GM10266 (cell line): ENCODE results near the gene DKC1.

Experiments used
- DNase-seq: peaks from one replicate; pipeline ENCODE4 v3.0.0; 2012; ENCODE audit errors: extremely low spot score
- TF ChIP-seq, protein P1 (sequence below): IDR thresholded peaks from 2 replicates; pipeline ENCODE4 v1.5.1; 2012; ENCODE audit warnings: mild to moderate bottlenecking, low read depth; ENCODE audit not compliant: control insufficient read depth, insufficient read depth; ENCODE audit errors: missing control alignments

Gene DKC1

DNA sequence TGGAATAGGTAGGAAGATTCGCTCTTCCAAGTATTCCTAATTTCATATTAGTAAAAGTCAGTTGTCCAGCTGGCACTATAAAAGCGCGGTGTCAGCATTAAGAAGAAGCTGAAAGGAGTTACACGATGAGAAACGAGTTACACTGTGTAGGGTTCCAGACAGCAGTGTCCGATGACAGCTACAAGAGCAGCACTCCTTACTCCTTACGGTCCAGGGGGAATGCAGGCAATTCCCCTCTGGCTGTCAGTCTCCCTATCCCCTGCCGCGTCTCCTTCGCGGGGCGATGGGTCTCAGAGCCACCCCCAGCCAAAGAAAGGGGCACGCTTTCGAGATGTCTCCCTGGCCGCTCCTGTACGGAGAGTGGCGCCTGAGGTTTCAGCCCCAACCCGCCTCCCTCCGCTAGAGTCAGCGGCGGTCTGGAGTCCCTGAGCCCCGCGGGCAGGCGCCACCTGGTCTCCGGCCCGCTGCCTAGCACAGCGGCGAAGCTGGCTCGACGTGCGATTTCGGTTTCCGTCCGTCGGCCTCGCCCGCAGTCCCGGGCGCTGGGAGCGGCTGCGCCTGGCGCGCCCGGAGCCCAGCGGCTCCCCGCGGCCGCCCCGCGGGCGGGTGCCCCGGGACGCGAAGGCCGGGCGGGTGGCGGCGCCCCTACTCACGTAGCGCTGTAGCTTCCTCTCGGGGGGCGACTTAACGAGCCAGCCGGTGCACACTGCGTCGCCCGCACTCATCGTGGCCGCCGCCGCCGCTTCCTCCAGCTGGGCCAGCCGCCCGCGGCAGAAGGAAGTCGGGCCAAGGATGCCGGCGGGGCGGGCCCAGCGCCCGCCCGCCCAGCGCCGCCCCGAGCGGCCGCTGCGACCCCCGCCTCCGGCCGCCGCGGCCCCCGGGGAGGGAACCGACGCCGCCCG, 12.1 kb upstream of the DKC1 start, which contains the start of gene GAB3:
TSS of gene GAB3 (minus strand) at position 777 of the 902 bp plus-strand sequence. CDS start at position 725, 52 bp downstream.
- TF ChIP-seq, protein P1, sequence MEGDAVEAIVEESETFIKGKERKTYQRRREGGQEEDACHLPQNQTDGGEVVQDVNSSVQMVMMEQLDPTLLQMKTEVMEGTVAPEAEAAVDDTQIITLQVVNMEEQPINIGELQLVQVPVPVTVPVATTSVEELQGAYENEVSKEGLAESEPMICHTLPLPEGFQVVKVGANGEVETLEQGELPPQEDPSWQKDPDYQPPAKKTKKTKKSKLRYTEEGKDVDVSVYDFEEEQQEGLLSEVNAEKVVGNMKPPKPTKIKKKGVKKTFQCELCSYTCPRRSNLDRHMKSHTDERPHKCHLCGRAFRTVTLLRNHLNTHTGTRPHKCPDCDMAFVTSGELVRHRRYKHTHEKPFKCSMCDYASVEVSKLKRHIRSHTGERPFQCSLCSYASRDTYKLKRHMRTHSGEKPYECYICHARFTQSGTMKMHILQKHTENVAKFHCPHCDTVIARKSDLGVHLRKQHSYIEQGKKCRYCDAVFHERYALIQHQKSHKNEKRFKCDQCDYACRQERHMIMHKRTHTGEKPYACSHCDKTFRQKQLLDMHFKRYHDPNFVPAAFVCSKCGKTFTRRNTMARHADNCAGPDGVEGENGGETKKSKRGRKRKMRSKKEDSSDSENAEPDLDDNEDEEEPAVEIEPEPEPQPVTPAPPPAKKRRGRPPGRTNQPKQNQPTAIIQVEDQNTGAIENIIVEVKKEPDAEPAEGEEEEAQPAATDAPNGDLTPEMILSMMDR, result no peak
- peak; percentile 37 for DNase-seq

DNA sequence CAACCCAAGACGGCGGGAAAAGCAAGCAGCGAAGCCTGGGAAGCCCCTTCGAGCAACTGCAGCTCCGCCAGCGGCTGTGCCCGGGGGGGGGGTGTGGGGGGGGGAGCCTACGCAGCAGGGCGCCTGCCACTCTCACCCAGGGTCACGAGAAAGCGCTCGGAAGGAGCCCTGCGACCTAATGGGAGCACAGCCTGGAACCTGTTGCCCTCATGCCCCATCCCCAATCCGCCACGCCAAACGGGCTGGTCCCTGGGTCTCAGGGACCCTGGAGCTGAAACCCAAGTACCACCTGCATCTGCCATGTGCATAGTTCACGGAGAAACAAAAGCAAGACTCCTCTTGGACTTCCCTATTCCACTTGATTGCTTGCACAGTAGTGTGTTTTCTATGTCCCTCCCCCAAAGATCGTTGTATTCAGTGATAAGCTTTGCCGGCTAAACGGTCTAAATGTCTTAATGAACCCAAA, 11.4 kb upstream of the DKC1 start:
- TF ChIP-seq, protein P1, result no peak
- DNase-seq, result no peak

DNA sequence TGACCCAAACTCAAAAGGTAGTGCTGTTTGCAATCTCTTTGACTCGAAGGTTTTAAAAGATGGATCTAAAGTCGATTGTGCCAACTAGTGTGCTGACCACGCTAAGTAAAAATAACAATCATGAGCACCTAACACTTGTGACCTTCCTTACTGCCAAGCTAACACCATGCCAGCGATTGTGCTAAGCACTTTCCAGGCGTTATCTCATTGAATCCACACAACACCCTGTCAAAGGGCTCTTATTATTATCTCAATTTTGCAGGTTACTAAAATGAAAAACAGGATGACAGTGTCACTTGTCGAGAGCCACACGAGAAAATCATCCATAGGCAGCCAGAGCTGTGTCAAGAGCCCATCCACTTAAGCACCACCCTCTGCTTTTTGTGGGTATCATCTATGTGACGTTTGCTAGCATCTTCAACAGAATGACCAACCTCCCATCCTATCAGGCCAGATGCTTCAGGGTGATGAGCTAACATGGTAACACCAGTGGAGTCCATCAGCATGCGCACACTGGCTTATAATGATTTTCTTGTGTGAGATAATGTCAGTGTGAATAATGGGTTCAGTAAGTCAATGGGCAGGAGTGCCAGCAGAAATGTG, 10.9 kb upstream of the DKC1 start:
- TF ChIP-seq, protein P1, result no peak
- DNase-seq, result no peak

DNA sequence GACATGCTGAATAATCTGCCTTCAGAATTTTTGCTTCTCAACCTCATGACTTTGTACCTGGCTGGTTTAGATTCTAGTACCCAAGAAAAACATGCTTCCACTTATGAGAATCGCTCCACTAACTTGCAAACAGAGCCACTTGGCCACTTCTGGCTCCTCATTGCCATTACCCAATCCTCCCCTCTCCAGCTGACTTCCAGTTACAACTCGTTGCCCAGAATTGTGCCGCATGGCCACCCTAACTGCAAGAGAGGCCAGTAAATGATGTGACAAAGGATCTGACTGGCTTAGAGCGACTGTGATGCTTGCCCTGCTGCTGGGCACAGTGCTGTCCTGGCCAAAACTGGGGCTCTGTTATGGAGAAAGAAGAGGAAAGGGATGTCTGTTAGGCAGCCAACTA, 4.0 kb upstream of the DKC1 start:
- no peak for DNase-seq
- TF ChIP-seq, protein P1, result no peak

GRCh38 chrX:154761977-154762536, 607 bp upstream of the DKC1 start:
- TF ChIP-seq, protein P1, result no peak
- no peak for DNase-seq

DNA sequence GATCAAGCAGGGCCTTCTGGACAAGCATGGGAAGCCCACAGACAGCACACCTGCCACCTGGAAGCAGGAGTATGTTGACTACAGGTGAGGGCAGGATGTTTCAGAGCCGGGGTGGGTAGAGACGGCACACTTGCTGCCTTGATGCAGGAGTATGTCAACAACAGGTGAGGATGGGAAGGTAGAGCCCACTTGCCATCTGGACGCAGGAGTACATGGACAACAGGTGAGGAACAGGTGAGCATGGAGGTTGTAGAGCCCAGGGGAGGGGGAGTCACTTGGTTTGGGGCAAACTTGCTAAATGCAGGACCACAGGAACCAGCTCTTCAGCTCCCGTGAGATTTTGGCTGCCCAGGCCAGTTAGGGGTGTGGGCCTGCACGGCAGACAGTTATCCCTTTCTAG, 12.0 kb downstream of the DKC1 start:
- TF ChIP-seq, protein P1, result no peak
- DNase-seq, result no peak
